ENCODE measurements around the gene OTOP1.
"Not testable (repeated sequence)": the region's sequence is repeated elsewhere in the genome, so short reads cannot be mapped to it uniquely, and the experiment has no call there.

Gene OTOP1

GRCh38 chr4:4160956-4161665 is 65.6 kb downstream of the OTOP1 start:
- not testable (repeated sequence) for DNase-seq

GRCh38 chr4:4145622-4146021 is 81.1 kb downstream of the OTOP1 start:
- DNase-seq, result not testable (repeated sequence)

- DNase-seq, result not testable (repeated sequence)
These were observed 83.4 kb downstream of the OTOP1 start for GRCh38 chr4:4143376-4143775.

GRCh38 chr4:4142679-4143078 is 84.0 kb downstream of the OTOP1 start:
- not testable (repeated sequence) for DNase-seq

GRCh38 chr4:4141186-4141585 is 85.5 kb downstream of the OTOP1 start:
- DNase-seq, result not testable (repeated sequence)

All from stimulated activated naive CD4-positive, alpha-beta T cell treated with Interleukin-2 at 50 U/mL for 16 hours (primary cell).